ENCODE measurements around the gene SYNPO. TPM values are rescaled to one million over a fixed set of nuclear protein-coding genes. Genes with fewer than 3 reads are reported as not detected.

Gene SYNPO
- total and polyA plus RNA-seq, 8 donors = 23.3 to 68.3 (median 28.8) TPM

GRCh38 chr5:150641824-150642566 lies 1.5 kb downstream of the SYNPO start:
- WGBS, 2 donors = 64 to 68% methylated on average over 5 of the region's 5 CpGs

GRCh38 chr5:150642567-150642927 lies 2.1 kb downstream of the SYNPO start:
- no peaks in the 10 kb centered on the region for H3K27me3 ChIP-seq

More at GRCh38 chr5:150641824-150642566, 1.5 kb downstream of the SYNPO start:
- no peaks in the 10 kb centered on the region for H3K9me3 ChIP-seq
- peak overlapping the region; percentile 41 to 90 (median 77) for H3K27ac ChIP-seq
- TF ChIP-seq CTCF (IDR thresholded peaks at IDR 0.05) = no peak
- no peaks in the 10 kb centered on the region for H3K36me3 ChIP-seq
- ATAC-seq = no peak
- intact Hi-C loops (cut with DNase I) = no loop called here
- H3K4me3 ChIP-seq = peak overlapping the region in 1 of 4 donors; percentile 29
- no peaks in the 10 kb centered on the region for H3K27me3 ChIP-seq
- H3K4me1 ChIP-seq = peaks cover 34 to 76% (median 38%) of the 10 kb centered on the region in 3 donors
- FAIRE-seq = no peak
- DNase-seq = peak in 1 of 6 donors; percentile 56

GRCh38 chr5:150642991-150643710 lies 2.7 kb downstream of the SYNPO start:
- no peak for FAIRE-seq
- H3K4me3 ChIP-seq = peak overlapping the region in 1 of 4 donors; percentile 29
- intact Hi-C loops (cut with DNase I) = no loop called here

More at GRCh38 chr5:150642567-150642927, 2.1 kb downstream of the SYNPO start:
- 41 to 51% methylated on average over 5 of the region's 5 CpGs for WGBS, 2 donors
- Histone ChIP-seq H3K27ac (peak overlapping the region; percentile 41 to 90 (median 64)), H3K9me3 (no peaks in the 10 kb centered on the region), H3K4me3 (peak overlapping the region in 1 of 4 donors; percentile 29), H3K4me1 (peaks cover 34 to 70% (median 38%) of the 10 kb centered on the region in 3 donors), H3K36me3 (no peaks in the 10 kb centered on the region)
- TF ChIP-seq CTCF (IDR thresholded peaks at IDR 0.05) = no peak
- intact Hi-C loops (cut with DNase I) = no loop called here
- DNase-seq (peak in 4 of 6 donors; percentile 63 to 72 (median 70)), FAIRE-seq (no peak), ATAC-seq (peak; percentile 31 to 56 (median 48))

GRCh38 chr5:150644058-150644457 lies 3.6 kb downstream of the SYNPO start:
- H3K4me3 ChIP-seq = no peak overlapping the region
- peak in 1 of 6 donors; percentile 6 for DNase-seq
- no peak for ATAC-seq
- H3K27ac ChIP-seq = peak overlapping the region in 3 of 4 donors; percentile 9 to 86 (median 39)
- no peaks in the 10 kb centered on the region for H3K9me3 ChIP-seq
- no peak for FAIRE-seq
- TF ChIP-seq CTCF (IDR thresholded peaks at IDR 0.05) = no peak
- intact Hi-C loops (cut with DNase I) = no loop called here
- H3K4me1 ChIP-seq = peaks cover 30 to 55% (median 31%) of the 10 kb centered on the region in 3 donors
- 46 to 51% methylated on average over 5 of the region's 5 CpGs for WGBS, 2 donors
- peaks cover 0 to 8% (median 0%) of the 10 kb centered on the region in 3 donors for H3K36me3 ChIP-seq
- H3K27me3 ChIP-seq = no peaks in the 10 kb centered on the region

More at GRCh38 chr5:150642991-150643710, 2.7 kb downstream of the SYNPO start:
- DNase-seq = peak in 1 of 6 donors; percentile 23
- Histone ChIP-seq H3K4me1 (peaks cover 34 to 64% (median 37%) of the 10 kb centered on the region in 3 donors), H3K27ac (peak overlapping the region; percentile 41 to 90 (median 64)), H3K36me3 (no peaks in the 10 kb centered on the region), H3K27me3 (no peaks in the 10 kb centered on the region), H3K9me3 (no peaks in the 10 kb centered on the region)
- TF ChIP-seq CTCF (IDR thresholded peaks at IDR 0.05) = no peak
- WGBS, 2 donors = 85% methylated on average over 12 of the region's 12 CpGs
- ATAC-seq = no peak

All from pancreas (tissue), 10 donors.